ENCODE measurements around the gene SEMA4C. TPM values are rescaled to one million over a fixed set of nuclear protein-coding genes. Genes with fewer than 3 reads are reported as not detected.
"Not testable (repeated sequence)": the region's sequence is repeated elsewhere in the genome, so short reads cannot be mapped to it uniquely, and the experiment has no call there.

SEMA4C gene
- total RNA-seq, 1 experiment from 2014 or later = 16.3 TPM

GRCh38 chr2:96863575-96864342 lies 6.1 kb downstream of the SEMA4C start:
- no peak for DNase-seq (ENCODE audit: unreplicated experiment)
- Mint-ChIP-seq H3K36me3 (ENCODE audit: insufficient read depth, unreplicated experiment) (peaks cover 22% of the 10 kb centered on the region), H3K9me3 (ENCODE audit: unreplicated experiment) (no peaks in the 10 kb centered on the region), H3K27ac (ENCODE audit: low read depth, unreplicated experiment) (no peak overlapping the region), H3K27me3 (ENCODE audit: insufficient read depth, unreplicated experiment) (no peaks in the 10 kb centered on the region), H3K4me3 (ENCODE audit: unreplicated experiment) (no peak overlapping the region), H3K4me1 (ENCODE audit: insufficient read depth, unreplicated experiment) (peaks cover 5% of the 10 kb centered on the region)
- TF ChIP-seq CTCF (IDR thresholded peaks at IDR 0.05; ENCODE audit: unreplicated experiment) = no peak
- POLR2A ChIA-PET = interaction anchor here (0.6 to 0.7 kb wide), 2 partner anchors 87 to 225 kb away, joined by 3 read pairs; partner anchors contain the start of gene KANSL3
- CTCF ChIA-PET = interaction anchor here (0.6 to 1.3 kb wide), 9 partner anchors 7 to 96 kb away, joined by 3 to 11 read pairs (median 3); no protein-coding TSS in a partner anchor
- intact Hi-C loops (cut with micrococcal nuclease) = no loop called here
- no TSS peak for BruUV-seq (replicated peaks)

- intact Hi-C loops (cut with micrococcal nuclease); H3K27me3 Mint-ChIP-seq (ENCODE audit: insufficient read depth, unreplicated experiment); H3K27ac Mint-ChIP-seq (ENCODE audit: low read depth, unreplicated experiment); POLR2A ChIA-PET; BruUV-seq (replicated peaks); DNase-seq (ENCODE audit: unreplicated experiment); H3K9me3 Mint-ChIP-seq (ENCODE audit: unreplicated experiment); H3K4me3 Mint-ChIP-seq (ENCODE audit: unreplicated experiment); H3K4me1 Mint-ChIP-seq (ENCODE audit: insufficient read depth, unreplicated experiment): not testable (repeated sequence)
- CTCF ChIA-PET = interaction anchor here (0.5 to 8.0 kb wide), 3 partner anchors 30 to 88 kb away, joined by 3 to 116 read pairs (median 3); no protein-coding TSS in a partner anchor
- H3K36me3 Mint-ChIP-seq (ENCODE audit: insufficient read depth, unreplicated experiment) = peaks cover 22% of the 10 kb centered on the region
These were observed 6.8 kb downstream of the SEMA4C start for GRCh38 chr2:96863056-96863455.

GRCh38 chr2:96861074-96861473 lies 8.8 kb downstream of the SEMA4C start:
- intact Hi-C loops (cut with micrococcal nuclease) = no loop called here
- ChIA-PET CTCF (interaction anchor here (1.0 to 8.0 kb wide), 3 partner anchors 67 to 94 kb away, joined by 3 to 116 read pairs (median 6); no protein-coding TSS in a partner anchor), POLR2A (no interaction called here)
- no peak for TF ChIP-seq CTCF (IDR thresholded peaks at IDR 0.05; ENCODE audit: unreplicated experiment)
- Mint-ChIP-seq H3K27me3 (ENCODE audit: insufficient read depth, unreplicated experiment) (no peaks in the 10 kb centered on the region), H3K4me3 (ENCODE audit: unreplicated experiment) (no peak overlapping the region), H3K4me1 (ENCODE audit: insufficient read depth, unreplicated experiment) (peaks cover 6% of the 10 kb centered on the region), H3K27ac (ENCODE audit: low read depth, unreplicated experiment) (no peak overlapping the region), H3K9me3 (ENCODE audit: unreplicated experiment) (no peaks in the 10 kb centered on the region), H3K36me3 (ENCODE audit: insufficient read depth, unreplicated experiment) (peaks cover 22% of the 10 kb centered on the region)
- no peak for DNase-seq (ENCODE audit: unreplicated experiment)
- no TSS peak for BruUV-seq (replicated peaks)

- Mint-ChIP-seq H3K27ac (ENCODE audit: low read depth, unreplicated experiment) (no peak overlapping the region), H3K9me3 (ENCODE audit: unreplicated experiment) (no peaks in the 10 kb centered on the region), H3K27me3 (ENCODE audit: insufficient read depth, unreplicated experiment) (no peaks in the 10 kb centered on the region), H3K4me1 (ENCODE audit: insufficient read depth, unreplicated experiment) (peaks cover 6% of the 10 kb centered on the region), H3K4me3 (ENCODE audit: unreplicated experiment) (no peak overlapping the region), H3K36me3 (ENCODE audit: insufficient read depth, unreplicated experiment) (peaks cover 22% of the 10 kb centered on the region)
- no peak for DNase-seq (ENCODE audit: unreplicated experiment)
- CTCF ChIA-PET = interaction anchor here (0.5 to 8.0 kb wide), 4 partner anchors 11 to 95 kb away, joined by 3 to 116 read pairs (median 4); no protein-coding TSS in a partner anchor
- TF ChIP-seq CTCF (IDR thresholded peaks at IDR 0.05; ENCODE audit: unreplicated experiment) = no peak
- intact Hi-C loops (cut with micrococcal nuclease) = no loop called here
- POLR2A ChIA-PET = no interaction called here
- no TSS peak for BruUV-seq (replicated peaks)
These were observed 9.5 kb downstream of the SEMA4C start for GRCh38 chr2:96860065-96861029.
